Stimulated activated CD4-positive, alpha-beta T cell treated with anti-CD3 and anti-CD28 coated beads, Interleukin-1b, Interleukin-23, amount 100 ng/mL, for 24 hours (primary cell): ENCODE data around the gene GPT2.
A peak's percentile ranks its signal among the peaks of the same experiment; 100 is the strongest.
"Not testable (repeated sequence)": the region's sequence is repeated elsewhere in the genome, so short reads cannot be mapped to it uniquely, and the experiment has no call there.

Experiments used
- DNase-seq, 4 experiments: peaks; one replicate each; pipeline ENCODE4 v3.0.0-alpha.2; 2020; ENCODE audit warnings: low read depth in 4 of 4, low spot score in 1 of 4

The GPT2 gene

DNA sequence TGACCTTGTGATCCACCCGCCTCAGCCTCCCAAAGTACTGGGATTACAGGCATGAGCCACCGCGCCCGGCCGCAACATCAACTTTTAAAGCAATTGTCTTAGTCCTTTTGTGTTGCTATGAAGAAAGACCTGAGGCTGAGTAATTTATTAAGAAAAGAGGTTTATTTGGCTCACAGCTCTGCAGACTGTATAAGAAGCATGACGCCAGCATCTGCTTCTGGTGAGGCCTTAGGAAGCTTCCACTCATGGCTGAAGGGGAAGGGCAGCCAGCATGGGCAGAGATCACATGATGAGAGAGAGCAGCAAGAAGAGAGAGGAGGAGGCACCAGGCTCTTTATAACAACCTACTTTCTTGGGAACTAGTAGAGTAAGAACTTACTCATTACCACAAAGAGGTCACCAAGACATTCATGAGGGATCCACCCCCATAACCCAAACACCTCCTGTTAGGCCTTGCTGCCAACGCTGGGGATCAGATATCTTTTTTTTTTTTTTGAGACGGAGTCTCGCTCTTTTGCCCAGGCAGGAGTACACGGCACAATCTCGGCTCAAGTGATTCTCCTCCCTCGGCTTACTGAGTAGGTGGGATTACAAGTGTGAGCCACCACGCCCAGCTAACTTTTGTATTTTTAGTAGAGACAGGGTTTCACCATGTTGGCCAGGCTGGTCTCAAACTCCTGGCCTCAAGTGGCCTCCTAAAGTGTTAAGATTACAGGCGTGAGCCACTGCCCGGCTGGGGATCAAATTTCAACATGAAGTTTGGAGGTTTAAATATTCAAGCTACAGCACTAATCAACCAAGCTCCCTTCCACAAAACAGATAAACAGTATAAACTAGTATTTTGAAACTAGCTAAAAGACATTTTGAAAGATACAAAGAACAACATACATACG lies 21.4 kb upstream of the GPT2 start:
- no peak for DNase-seq

DNA sequence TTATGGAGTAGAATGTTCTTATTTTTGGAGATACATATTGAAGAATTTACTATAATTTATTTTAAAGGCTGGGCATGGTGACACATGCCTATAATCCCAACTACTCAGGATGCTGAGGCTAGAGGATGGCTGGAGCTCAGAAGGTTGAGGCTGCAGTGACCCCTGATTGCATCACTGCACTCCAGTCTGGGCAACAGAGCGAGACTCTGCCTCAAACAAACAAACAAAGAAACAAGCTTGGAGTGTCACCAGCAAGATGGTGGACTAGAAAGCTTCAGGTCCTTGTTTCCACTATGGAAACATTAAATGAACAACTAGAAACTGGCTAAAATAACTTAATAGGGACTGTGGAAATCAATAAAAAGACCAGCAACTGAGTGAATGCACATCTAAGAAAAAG lies 17.9 kb upstream of the GPT2 start:
- no peak for DNase-seq

DNA sequence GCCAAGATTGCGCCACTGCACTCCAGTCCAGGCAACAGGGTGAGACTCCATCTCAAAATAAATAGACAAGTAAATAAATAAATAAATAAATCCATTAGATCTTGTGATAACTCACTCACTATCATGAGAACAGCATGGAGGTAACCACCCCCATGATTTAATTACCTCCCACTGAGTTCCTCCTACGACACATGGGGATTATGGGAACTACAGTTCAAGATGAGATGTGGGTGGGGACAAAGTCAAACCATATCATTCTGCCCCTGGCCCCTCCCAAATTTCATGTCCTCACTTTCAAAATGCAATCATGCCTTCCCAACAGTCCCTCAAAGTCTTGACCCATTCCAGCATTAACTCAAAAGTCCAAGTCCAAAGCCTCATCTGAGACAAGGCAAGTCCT lies 16.7 kb upstream of the GPT2 start:
- not testable (repeated sequence) for DNase-seq

DNA sequence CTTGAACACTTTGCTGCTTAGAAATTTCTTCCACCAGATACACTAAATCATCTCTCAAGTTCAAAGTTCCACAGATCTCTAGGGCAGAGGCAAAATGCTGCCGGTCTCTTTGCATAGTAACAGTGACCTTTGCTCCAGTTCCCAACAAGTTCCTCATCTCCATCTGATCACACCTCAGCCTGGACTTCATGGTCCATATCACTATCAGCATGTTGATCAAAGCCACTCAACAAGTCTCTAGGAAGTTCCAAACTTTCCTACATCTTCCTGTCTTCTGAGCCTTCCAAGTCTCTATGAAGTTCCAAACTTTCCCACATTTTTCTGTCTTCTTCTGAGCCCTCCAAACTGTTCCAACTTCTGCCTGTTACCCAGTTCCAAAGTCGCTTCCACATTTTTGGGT lies 15.3 kb upstream of the GPT2 start:
- not testable (repeated sequence) for DNase-seq

DNA sequence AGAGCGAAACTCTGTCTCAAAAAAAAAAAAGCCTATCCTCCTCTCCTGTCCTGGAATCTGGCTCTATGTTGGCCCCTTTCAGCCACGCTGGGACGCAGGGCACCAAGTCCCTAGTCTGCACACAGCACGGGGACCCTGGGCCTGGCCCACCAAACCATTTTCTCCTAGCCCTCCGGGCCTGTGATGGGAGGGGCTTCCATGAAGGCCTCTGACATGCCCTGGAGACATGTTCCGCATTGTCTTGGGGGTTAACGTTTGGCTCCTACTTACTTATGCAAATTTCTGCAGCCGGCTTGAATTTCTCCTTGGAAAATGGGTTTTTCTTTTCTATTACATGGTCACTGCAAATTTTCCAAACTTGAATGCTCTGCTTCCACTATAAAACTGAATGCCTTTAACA lies 12.6 kb upstream of the GPT2 start:
- no peak for DNase-seq

DNA sequence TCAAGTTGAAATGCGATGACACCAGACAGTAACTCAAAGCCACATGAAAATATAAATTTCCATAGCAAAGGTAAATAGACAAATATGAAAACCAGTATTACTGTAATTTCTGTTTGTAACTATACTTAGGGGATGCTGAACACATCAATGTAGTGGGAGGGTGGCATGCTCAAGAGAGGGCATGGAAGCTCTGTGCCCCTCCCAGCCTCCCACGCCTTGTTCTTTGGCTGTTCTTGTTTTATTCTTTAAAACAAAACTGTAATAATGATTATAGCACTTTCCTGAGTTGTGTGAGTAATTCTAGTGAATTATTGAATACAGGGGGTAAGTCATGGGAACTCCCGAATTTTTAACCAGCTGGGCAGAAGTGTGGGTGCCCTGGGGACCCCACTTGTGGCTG lies 11.0 kb upstream of the GPT2 start:
- no peak for DNase-seq

DNA sequence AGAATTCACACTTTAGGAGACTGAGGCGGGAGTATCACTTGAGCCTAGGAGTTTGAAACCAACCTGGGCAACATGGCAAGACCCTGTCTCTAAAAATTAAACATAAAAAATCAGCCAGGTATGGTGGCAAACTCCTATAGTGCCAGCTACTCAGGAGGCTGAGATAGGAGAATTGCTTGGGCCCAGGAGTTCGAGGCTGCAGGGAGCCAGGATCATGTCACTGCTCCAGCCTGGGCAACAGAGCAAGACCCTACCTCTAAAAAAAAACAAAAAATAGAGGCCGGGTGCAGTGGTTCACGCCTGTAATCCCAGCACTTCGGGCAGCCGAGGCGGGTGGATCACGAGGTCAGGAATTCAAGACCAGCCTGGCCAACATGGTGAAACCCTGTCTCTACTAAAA lies 8.9 kb upstream of the GPT2 start:
- no peak for DNase-seq

DNA sequence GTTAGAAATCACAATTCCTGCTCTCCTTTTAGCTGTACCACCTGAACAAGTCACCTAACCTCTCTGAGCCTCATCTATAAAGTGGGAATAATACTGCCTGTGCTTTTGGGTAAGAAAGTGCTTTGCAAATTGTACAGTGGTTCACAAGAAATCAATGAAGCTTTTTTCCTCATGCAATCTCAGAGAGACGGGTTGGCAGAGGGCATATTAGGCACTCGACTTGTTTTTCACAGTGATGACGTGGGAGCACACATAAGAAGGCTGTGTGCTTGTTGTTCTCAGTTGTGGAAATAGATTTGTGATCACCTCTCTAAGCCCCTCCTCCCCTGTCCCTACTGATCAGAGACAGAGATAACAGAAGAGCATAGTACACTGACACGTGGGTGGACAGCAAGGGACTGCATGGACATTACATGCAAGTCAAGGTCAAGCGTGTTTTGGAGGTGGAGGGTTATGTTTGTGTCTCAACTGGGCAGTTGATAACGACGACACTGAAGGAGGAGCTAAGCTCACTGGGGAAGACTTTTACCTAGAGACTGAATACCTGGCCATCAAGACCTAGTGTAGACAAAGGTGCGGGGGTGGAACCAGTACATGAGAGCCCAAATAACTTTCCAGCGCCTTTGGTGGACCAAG lies 1.7 kb upstream of the GPT2 start:
- no peak for DNase-seq

DNA sequence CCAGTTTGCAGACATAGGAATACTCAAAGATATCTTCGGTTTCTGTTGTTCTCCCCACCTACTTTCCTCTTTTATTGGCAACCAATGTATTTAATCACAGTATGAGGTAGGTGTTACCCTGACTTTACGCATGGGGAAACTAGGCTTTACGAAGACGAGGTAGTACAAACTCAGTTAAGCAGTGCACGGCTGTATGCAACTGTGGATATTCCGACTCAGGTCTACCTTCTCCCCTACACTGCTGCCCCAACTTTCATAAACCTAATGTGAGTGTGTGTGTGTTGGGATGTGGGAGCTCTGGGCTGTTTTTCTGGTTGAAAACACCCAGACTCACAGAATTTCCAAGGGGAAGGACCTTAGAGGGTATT lies 1.2 kb upstream of the GPT2 start:
- DNase-seq = no peak

DNA sequence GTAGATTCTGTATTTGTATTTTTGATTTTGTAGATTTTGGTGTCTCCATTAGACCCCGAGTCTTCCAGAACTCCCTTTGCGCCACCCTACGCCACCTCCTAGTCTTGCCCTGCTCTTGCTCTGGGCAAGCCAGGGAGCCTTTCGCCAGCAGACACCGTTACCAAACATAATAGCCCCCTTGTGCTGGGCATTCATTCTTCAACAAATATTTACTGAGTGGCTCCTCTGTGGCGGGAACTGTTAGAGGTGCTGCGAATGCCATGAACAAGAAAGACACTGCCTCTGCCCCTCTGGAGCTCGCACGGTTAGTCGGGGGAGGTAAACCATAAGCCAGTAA lies 841 bp upstream of the GPT2 start:
- DNase-seq = no peak

DNA sequence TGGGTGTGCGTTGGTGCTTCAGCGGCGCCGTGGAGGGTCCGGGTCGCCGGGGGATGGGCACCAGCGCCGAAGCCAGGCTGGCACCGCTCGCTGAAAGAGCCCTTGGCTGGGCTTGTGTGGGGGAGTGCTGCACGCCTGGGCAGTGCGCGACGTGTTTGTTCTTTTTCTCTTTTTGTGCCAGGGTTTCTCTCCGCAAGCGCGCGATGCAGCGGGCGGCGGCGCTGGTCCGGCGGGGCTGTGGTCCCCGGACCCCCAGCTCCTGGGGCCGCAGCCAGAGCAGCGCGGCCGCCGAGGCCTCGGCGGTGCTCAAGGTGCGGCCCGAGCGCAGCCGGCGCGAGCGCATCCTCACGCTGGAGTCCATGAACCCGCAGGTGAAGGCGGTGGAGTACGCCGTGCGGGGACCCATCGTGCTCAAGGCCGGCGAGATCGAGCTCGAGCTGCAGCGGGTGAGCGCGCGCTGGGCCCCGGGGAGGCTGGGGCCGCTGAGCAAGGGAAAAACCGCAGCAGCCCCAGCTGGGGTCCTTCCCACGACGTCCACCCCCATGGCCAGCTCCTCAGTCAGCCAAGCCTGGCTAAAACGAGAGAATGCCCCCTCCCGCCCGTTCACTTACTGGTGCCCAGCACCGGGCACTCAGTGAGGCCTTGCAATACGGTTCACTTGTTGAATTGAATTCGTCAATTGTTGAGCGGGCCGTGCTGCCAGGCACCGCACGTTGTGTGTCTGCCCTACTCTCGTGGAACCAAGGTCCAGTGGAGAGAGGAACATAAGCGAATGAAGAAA lies 541 bp downstream of the GPT2 start:
- DNase-seq = peak in 1 of 4 experiments; percentile 10

DNA sequence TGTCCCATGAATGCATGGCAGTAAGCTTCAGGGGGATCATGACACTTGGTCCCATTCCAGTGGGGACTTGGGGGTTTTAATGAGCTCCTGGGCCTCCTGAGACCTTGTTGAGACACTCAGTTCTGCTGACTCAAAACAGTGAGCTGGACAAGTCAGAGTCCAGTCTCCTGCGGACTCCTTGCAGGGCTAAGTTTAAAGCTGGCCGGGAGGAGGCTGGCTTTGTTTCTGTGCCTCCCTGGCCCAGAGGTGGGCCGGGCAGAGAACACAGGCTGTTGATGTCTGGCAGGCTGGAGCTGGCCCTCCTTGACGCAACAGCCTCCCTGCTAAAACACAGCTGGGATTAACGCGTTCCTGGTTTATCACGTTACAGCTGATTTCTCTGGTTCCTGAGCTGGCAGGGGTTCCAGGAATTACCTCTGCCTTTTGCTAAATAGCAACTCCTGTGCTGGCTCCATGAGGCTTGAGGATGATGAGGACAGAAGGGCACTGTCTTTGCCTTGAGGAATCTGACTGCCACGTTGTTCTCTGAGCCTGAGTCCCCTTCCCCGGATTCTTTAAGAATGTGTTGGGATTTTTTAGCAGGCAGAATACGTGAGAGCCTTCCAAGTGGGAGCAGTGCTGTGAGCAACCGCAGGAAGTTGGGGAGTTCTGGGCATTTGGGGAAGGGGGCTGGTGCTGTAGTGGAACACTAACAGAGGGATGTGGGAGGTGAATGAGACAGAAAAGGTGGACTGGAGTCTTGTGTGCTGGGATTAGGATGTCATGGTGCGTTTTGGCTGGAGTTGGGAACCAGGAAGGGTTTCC lies 2.0 kb downstream of the GPT2 start:
- no peak for DNase-seq

DNA sequence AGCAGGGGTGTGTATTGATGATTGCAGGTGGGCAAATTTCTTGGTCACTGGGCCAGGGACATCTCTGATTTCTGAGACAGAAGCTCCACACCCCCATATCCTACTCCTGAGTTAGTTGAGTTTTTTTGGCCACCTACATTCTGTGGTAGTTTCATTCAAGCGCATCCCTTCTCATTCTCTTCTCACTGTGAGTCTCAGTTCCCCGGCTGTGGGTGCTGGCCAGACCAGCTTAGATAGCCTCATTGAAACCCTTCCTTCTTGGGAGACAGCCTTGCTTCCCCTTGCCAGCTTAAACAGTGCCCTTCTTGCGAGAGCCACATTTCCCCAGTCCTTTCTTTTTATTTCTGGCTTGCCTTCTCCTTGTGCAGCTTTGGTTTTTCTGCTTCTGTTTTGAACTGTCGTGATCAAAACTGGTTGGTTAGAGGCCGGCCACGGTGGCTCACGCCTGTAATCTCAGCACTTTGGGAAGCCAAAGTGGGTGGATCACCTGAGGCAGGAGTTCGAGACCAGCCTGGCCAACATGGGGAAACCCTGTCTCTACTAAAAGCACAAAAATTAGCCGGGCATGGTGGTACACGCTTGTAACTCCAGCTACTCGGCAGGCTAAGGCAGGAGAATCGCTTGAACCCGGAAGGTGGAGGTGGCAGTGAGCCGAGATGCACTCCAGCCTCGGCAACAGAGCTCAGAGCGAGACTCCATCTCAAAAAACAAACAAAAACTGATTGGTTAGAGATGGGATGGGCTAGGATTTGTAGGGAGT lies 2.8 kb downstream of the GPT2 start:
- DNase-seq = no peak

DNA sequence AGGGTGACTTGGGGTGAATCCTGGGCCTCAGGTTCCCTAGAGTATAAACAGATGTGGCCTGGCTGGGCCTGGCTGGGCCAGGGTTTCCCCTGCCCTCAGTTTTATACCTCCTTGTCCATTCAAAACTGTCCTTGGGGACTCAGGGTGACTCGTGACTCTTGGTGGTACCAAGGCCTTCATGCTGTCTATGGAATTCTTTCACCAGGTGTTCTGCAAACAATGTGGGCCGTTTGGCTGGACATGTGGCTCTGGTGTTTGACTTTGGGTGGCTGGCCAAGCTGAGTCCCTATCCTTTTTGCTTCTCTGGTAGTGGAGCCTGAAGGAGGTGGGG lies 3.3 kb downstream of the GPT2 start:
- no peak for DNase-seq

DNA sequence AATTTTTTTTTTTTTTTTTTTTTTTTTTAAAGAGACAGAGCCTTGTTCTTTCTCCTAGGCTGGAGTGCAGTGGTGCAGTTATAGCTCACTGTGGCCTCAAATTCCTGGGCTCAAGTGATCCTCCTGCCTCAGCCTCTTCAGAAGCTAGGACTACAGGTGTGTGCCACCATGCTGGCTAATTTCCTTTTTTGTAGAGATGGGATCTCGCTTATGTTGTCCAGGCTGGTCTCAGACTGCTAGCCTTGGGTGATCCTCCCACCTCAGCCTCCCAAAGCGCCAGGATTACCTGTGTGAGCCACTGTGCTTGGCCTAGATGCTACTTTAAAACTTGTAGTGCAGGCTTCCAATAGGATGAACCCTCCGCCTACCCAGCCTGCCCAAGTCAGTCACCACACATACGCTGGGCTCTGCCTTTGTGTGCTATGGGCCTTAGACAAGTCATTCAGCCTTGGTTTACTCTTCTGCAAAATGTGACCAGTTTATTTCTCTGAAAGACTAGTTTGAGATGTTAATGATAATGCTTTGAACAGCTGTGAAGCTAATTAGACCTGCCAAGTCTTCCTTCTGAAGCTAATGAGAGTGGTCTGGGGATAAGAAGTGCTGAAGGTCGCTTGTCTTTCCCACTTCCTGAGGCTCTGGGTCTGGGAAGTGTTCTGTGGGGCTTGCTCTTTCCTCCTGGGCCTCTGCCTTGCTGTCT lies 5.2 kb downstream of the GPT2 start:
- no peak for DNase-seq

DNA sequence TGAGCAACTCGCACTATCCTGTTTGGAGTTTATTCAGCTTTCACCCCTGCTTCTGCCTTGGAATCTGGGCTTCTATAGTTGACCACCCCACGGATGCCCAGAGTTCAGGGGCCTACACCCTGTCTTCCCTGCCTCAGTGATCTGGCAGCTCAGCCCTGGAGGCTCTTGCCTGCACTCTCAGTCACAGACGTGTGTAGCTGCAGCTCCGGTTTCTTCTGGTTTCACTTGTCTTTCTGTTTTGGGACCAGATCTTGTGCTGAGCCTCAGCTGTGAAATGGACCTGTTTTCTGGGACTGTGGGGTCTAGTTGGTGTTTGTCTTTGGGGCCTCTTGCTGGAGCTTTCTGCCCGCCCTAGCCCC lies 5.8 kb downstream of the GPT2 start:
- DNase-seq = no peak

DNA sequence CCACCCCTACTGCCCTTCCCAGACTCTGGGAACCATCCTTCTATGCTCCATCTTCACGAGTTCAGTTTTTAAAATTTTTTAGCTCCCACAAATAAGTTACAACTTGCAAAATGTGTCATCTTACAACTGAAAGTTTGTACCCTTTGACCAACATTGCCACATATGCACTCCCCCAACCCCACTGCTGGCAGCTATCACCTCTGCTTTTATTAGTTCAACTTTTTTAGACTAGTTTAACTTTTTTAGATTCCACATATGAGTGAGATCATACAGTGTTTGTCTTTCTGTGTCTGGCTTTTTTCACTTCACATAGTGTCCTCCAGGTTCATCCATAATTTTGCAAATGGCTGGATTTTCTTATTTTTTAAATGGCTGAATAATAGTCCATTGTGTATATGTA lies 7.7 kb downstream of the GPT2 start:
- no peak for DNase-seq

DNA sequence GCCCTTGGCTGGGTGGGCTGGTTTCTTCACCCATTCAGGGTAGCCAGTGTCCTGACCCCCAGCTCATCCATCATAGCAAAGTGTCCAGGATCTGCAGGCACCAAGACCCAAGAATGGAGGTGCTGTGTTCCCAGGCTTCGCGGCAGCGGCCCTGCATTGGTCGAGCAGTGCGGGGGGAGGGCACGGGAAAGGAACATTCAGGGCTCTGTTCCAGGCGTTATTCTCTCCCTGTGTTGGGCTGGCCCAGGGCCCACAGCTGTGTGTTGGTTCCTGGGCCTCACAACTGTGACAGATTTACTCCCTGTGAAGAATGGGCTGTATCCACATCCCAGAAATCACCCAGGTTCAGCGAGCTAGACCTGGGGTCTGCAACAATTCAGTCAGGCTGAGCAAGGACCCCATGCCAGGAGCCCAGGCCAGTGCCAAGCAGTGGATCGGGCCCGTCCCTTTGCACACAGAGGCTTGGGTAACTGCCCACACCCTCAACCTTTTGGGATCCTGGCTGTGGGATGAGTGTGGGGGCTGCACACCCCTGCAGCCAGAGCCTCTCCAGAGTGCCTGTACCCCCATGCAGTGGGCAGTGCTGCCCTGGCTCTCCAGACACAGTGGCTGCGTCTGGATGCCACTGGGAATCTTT lies 10.0 kb downstream of the GPT2 start:
- DNase-seq = no peak

DNA sequence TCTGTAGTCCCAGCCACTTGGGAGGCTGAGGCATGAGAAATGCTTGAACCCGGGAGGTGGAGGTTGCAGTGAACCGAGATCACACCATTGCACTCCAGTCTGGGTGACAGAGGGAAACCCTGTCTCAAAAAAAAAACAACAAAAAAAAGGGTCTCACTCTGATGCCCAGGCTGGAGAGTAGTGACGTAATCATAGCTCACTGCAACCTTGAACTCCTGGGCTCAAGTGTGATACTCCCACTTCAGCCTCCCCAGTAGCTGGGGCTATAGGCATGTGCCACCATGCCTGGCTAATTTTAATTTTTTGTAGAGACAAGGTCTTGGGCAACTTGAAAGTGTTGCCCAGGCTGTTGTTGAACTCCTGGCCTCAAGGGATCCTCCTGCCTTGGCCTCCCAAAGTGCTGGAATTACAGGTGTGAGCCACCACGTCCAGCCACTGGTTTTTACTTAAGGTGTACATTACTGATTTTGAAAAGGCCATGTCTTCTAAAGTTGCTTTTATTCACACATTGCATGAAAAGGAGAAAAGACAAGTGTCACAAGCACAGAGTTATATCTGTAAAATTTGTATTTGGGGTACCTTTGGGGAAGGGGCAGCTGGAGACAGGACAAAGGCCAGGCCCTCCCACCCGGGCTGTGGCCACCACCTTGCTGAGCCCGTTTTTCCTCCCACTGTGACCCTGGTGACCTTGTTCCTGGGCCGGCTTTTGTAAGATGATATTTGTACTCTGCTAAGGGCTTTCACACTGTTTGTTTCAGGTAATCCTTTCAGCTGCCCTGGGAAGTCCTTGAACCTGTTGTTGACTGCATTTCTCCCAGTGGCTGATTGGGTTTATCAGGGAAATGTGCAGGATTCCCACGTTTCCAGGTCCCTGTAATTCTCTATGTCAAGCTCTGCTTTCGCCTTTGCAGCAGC lies 11.5 kb downstream of the GPT2 start:
- DNase-seq = no peak
